Pancreas (tissue), 10 donors: ENCODE results near the gene NRCAM. TPM values are rescaled to one million over a fixed set of nuclear protein-coding genes. Genes with fewer than 3 reads are reported as not detected.

Source experiments
- ATAC-seq, 4 donors: fragments of 200-7000 bp; cut with Tn5 transposase; one replicate each; pipeline versions ENCODE4 v1.8.0 to v1.9.1; 2020; ENCODE audit warnings: mild to moderate bottlenecking in 4 of 4, moderate library complexity in 4 of 4
- DNase-seq, 6 donors: peaks; one replicate each; pipeline ENCODE4 v3.0.0-alpha.2; 2020
- FAIRE-seq: peaks from 2 replicates; lab custom pipeline; 2012; peaks lifted over from hg19 to GRCh38; lab: Jason Lieb, UNC
- H3K27ac ChIP-seq, 4 donors: fragments of 200-600 bp; sonication (generic); 1 replicate in 3 of 4; 2 replicates in 1 of 4; pipeline versions ENCODE4 v1.5.0 to v1.8.0; 2020
- H3K27me3 ChIP-seq, 4 donors: fragments of 200-600 bp; one replicate each; pipeline ENCODE4 v1.8.0; 2021
- H3K36me3 ChIP-seq, 3 donors: fragments of 200-600 bp; sonication (generic) in 1 of 3; one replicate each; pipeline versions ENCODE4 v1.5.0 to v1.8.0; 2020 to 2021
- H3K4me1 ChIP-seq, 3 donors: fragments of 200-600 bp; one replicate each; pipeline ENCODE4 v1.8.0; 2021
- H3K4me3 ChIP-seq, 4 donors: fragments of 200-600 bp; sonication (generic) in 2 of 4; one replicate each; pipeline versions ENCODE4 v1.5.0 to v1.8.0; 2020 to 2021
- H3K9me3 ChIP-seq, 4 donors: fragments of 200-600 bp; one replicate each; pipeline ENCODE4 v1.8.0; 2021
- CTCF ChIP-seq, 4 donors: fragments of 200-600 bp; sonication (generic) in 3 of 4; IDR thresholded peaks; one replicate each; pipeline versions ENCODE4 v1.5.0 to v1.8.0; 2021; ENCODE audit warnings: antibody characterized with exemption in 4 of 4
- WGBS, 2 donors: extraction: QIAGEN DNeasy Blood & Tissue Kit; methylation state at CpG; one replicate each; pipeline ENCODE4 v1.1.7; 2013; 5-methylcytosine and 5-hydroxymethylcytosine counted together
- intact Hi-C, 3 donors: fragments of 100-400 bp; cut with DNase I; formaldehyde crosslinking; loops; one replicate each; pipeline versions ENCODE4 v1.11.1 to v1.14.2; 2022
- polyA plus RNA-seq, 2 donors: library from polyadenylated mRNA; stranded (reverse); fragments of 200-250 nt; gene quantifications; one replicate each; pipeline ENCODE4 v1.2.3, GENCODE V29; 2013
- total RNA-seq, 6 donors: library from RNA; stranded (reverse); fragmentation: NEBNext Ultra II Directional in 4 of 6; extraction: Animal tissue kit (Norgen Biotek cat#: 25700) in 4 of 6; gene quantifications; one replicate each; pipeline versions ENCODE4 v1.2.1 to v1.2.4, GENCODE V29; 2021 to 2023
- donor health status: healthy with polysubstance abuse.
- donor health status: DM: no; HTN: no; CAD: no; lungs with moderate emphysema.
- donor health status: DM: no; HTN: no; CAD: no.
- donor health status: control.
- donor health status: control.
- donor health status: Bipolar disorder and iron deficiency.
- donor health status: DM: yes; HTN: yes; CAD: no.
- donor health status: DM: no; HTN: no; CAD: no.
- donor health status: DM: no; HTN: no; CAD: no.
- donor health status: DM: yes; HTN: yes; CAD: no.

The NRCAM gene
- total and polyA plus RNA-seq, 8 donors: 14.1 to 53.6 (median 40.4) TPM

GRCh38 chr7:108408296-108408991 is 47.8 kb downstream of the NRCAM start:
- Histone ChIP-seq H3K36me3 (no peaks in the 10 kb centered on the region), H3K4me1 (peaks cover 9 to 29% (median 27%) of the 10 kb centered on the region in 3 donors), H3K4me3 (no peak overlapping the region), H3K9me3 (no peaks in the 10 kb centered on the region), H3K27ac (no peak overlapping the region), H3K27me3 (no peaks in the 10 kb centered on the region)
- 43 to 52% methylated on average over 7 of the region's 7 CpGs for WGBS, 2 donors
- no peak for TF ChIP-seq CTCF (IDR thresholded peaks at IDR 0.05)
- intact Hi-C loops: no loop called here
- DNase-seq (no peak), ATAC-seq (peak in 1 of 4 donors; percentile 31), FAIRE-seq (no peak)

- no peak for ATAC-seq
- Histone ChIP-seq H3K36me3 (no peaks in the 10 kb centered on the region), H3K4me1 (peaks cover 9 to 33% (median 27%) of the 10 kb centered on the region in 3 donors), H3K9me3 (no peaks in the 10 kb centered on the region), H3K27me3 (no peaks in the 10 kb centered on the region), H3K4me3 (no peak overlapping the region), H3K27ac (no peak overlapping the region)
- intact Hi-C loops: no loop called here
- FAIRE-seq: no peak
- WGBS, 2 donors: 67% methylated on average over 2 of the region's 2 CpGs
- TF ChIP-seq CTCF (IDR thresholded peaks at IDR 0.05): no peak
- no peak for DNase-seq
These were observed 48.6 kb downstream of the NRCAM start for GRCh38 chr7:108407676-108408075.

- peak overlapping the region in 2 of 4 donors; percentile 3 to 61 for H3K27ac ChIP-seq
- no peaks in the 10 kb centered on the region for H3K27me3 ChIP-seq
- H3K4me1 ChIP-seq: peaks cover 9 to 33% (median 31%) of the 10 kb centered on the region in 3 donors
- WGBS, 2 donors: 45 to 60% methylated on average over 1 of the region's 1 CpG
- no peaks in the 10 kb centered on the region for H3K36me3 ChIP-seq
- intact Hi-C loops: no loop called here
- no peaks in the 10 kb centered on the region for H3K9me3 ChIP-seq
- no peak for DNase-seq
- peak in 3 of 4 donors; percentile 55 to 70 (median 58) for ATAC-seq
- FAIRE-seq: no peak
- H3K4me3 ChIP-seq: no peak overlapping the region
- TF ChIP-seq CTCF (IDR thresholded peaks at IDR 0.05): no peak
These were observed 49.9 kb downstream of the NRCAM start for GRCh38 chr7:108406222-108406890.

- FAIRE-seq (no peak), ATAC-seq (no peak), DNase-seq (no peak)
- no peak for TF ChIP-seq CTCF (IDR thresholded peaks at IDR 0.05)
- Histone ChIP-seq H3K36me3 (no peaks in the 10 kb centered on the region), H3K27me3 (no peaks in the 10 kb centered on the region), H3K9me3 (no peaks in the 10 kb centered on the region), H3K4me3 (no peak overlapping the region), H3K4me1 (peaks cover 9 to 33% (median 31%) of the 10 kb centered on the region in 3 donors), H3K27ac (no peak overlapping the region)
- 92 to 93% methylated on average over 11 of the region's 11 CpGs for WGBS, 2 donors
- intact Hi-C loops: no loop called here
These were observed 51.5 kb downstream of the NRCAM start for GRCh38 chr7:108404509-108405420.
